Naive B cell (primary cell): ENCODE data around the gene KMT2A. TPM values are rescaled to one million over a fixed set of nuclear protein-coding genes. Genes with fewer than 3 reads are reported as not detected.
"Not testable (repeated sequence)": the region's sequence is repeated elsewhere in the genome, so short reads cannot be mapped to it uniquely, and the experiment has no call there.

Source experiments
- ATAC-seq, 2 donors: fragments of 150-1000 bp; cut with Tn5 transposase; 2 replicates each; pipeline ENCODE4 v1.10.0; 2021; ENCODE audit warnings: low read depth in 2 of 2, mild to moderate bottlenecking in 2 of 2, moderate library complexity in 2 of 2
- DNase-seq: peaks from one replicate; pipeline ENCODE4 v3.0.0; 2022
- H3K27ac Mint-ChIP-seq, 6 donors: one replicate each; pipeline ENCODE4 v1.8.0; 2020 to 2022; ENCODE audit warnings: mild to moderate bottlenecking in 6 of 6, mixed read lengths in 6 of 6, moderate library complexity in 5 of 6, inconsistent platforms in 2 of 6
- H3K27me3 Mint-ChIP-seq, 3 donors: one replicate each; pipeline ENCODE4 v1.8.0; 2021 to 2022; ENCODE audit warnings: mixed read lengths in 3 of 3, mild to moderate bottlenecking in 1 of 3
- H3K36me3 Mint-ChIP-seq, 2 donors: one replicate each; pipeline ENCODE4 v1.8.0; 2020 to 2022; ENCODE audit warnings: mixed read lengths in 2 of 2, inconsistent platforms in 1 of 2, mild to moderate bottlenecking in 1 of 2
- H3K4me1 Mint-ChIP-seq, 3 donors: one replicate each; pipeline ENCODE4 v1.8.0; 2020 to 2022; ENCODE audit warnings: mixed read lengths in 3 of 3, inconsistent platforms in 1 of 3, mild to moderate bottlenecking in 1 of 3, moderate library complexity in 1 of 3
- H3K4me3 Mint-ChIP-seq, 8 donors: one replicate each; pipeline ENCODE4 v1.8.0; 2020 to 2022; ENCODE audit warnings: mild to moderate bottlenecking in 8 of 8, mixed read lengths in 8 of 8, moderate library complexity in 8 of 8, inconsistent platforms in 2 of 8
- H3K9me3 Mint-ChIP-seq, 7 donors: one replicate each; pipeline ENCODE4 v1.8.0; 2020 to 2022; ENCODE audit warnings: mixed read lengths in 7 of 7, mild to moderate bottlenecking in 5 of 7, inconsistent platforms in 2 of 7, moderate library complexity in 1 of 7
- polyA plus RNA-seq, 6 donors: library from polyadenylated mRNA; unstranded; fragments of 300-500 nt; fragmentation: Illumina TruSeq; gene quantifications; one replicate each; pipeline ENCODE4 v1.2.3, GENCODE V29; 2021; ENCODE audit warnings: low read depth in 6 of 6

The KMT2A gene
- polyA plus RNA-seq: 10 to 100 TPM in 5 of 6 donors, 1 to 10 TPM in 1; 5.2 to 42.2 (median 17.1) TPM

DNA sequence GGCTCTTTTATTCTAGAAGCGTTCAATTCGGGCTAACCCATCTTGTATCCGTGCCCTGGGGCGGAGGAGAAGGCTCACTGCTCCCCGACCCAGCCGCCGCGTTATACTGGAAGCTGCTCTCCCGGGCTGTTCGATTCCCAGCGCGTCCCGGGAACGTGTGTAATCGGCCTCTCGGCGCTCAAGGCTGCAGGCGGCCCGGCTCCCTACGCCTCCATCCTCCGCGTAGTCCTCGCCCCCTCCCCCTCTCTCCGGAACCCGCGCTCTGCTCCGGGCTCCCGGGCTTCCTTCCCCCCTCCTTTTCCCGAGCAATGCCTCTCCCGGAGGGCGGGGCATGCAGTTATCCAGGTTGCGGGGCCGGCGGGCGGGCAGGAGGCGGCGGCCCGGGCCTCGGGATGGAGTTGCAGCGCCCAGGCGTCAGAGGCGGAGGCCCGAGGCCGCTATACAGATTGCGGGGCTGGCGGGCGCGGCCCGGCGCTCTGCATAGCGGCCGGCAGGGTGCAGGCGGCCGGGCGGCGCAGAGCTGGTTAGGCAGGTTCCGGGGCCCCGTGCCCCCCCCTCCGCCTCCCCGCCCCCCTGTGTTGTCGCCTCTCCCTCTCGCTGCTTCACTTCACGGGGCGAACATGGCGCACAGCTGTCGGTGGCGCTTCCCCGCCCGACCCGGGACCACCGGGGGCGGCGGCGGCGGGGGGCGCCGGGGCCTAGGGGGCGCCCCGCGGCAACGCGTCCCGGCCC, at the start of gene KMT2A:
Gene KMT2A, plus strand, starts transcription at position 600 of the 732 bp plus-strand sequence. Its CDS starts 21 bp downstream, at position 621.
- peak; percentile 94 for DNase-seq
- Mint-ChIP-seq H3K27ac (peak within 1 kb of the TSS; percentile 92 to 99 (median 98)), H3K27me3 (no peaks in the 10 kb centered on the region), H3K36me3 (no peaks in the 10 kb centered on the region), H3K9me3 (no peaks in the 10 kb centered on the region), H3K4me1 (peaks cover 47 to 53% (median 48%) of the 10 kb centered on the region in 3 donors), H3K4me3 (peak within 1 kb of the TSS; percentile 95 to 99 (median 97))
- ATAC-seq: peak; percentile 55 to 63

- no peaks in the 10 kb centered on the region for H3K27me3 Mint-ChIP-seq
- no peak overlapping the region for H3K4me3 Mint-ChIP-seq
- DNase-seq (no peak), ATAC-seq (no peak)
- H3K27ac Mint-ChIP-seq: peak overlapping the region in 5 of 6 donors; percentile 5 to 96 (median 46)
- H3K36me3 Mint-ChIP-seq: peaks cover 19 to 20% of the 10 kb centered on the region in 2 donors
- H3K9me3 Mint-ChIP-seq: no peaks in the 10 kb centered on the region
- H3K4me1 Mint-ChIP-seq: peaks cover 13 to 26% (median 18%) of the 10 kb centered on the region in 3 donors
Measured at GRCh38 chr11:118396097-118396501, 40.2 kb upstream of the KMT2A start.

- H3K27ac Mint-ChIP-seq: peak overlapping the region in 3 of 6 donors; percentile 56 to 96 (median 78)
- DNase-seq: no peak
- H3K27me3 Mint-ChIP-seq: no peaks in the 10 kb centered on the region
- no peak for ATAC-seq
- no peak overlapping the region for H3K4me3 Mint-ChIP-seq
- H3K4me1 Mint-ChIP-seq: peaks cover 21 to 37% (median 31%) of the 10 kb centered on the region in 3 donors
- peaks cover 14 to 16% of the 10 kb centered on the region in 2 donors for H3K36me3 Mint-ChIP-seq
- no peaks in the 10 kb centered on the region for H3K9me3 Mint-ChIP-seq
Measured at GRCh38 chr11:118397448-118397847, 38.8 kb upstream of the KMT2A start.

GRCh38 chr11:118398791-118399559, 37.3 kb upstream of the KMT2A start:
- Mint-ChIP-seq H3K27me3 (no peaks in the 10 kb centered on the region), H3K9me3 (no peaks in the 10 kb centered on the region), H3K4me1 (peaks cover 25 to 45% (median 38%) of the 10 kb centered on the region in 3 donors), H3K36me3 (peaks cover 11 to 14% of the 10 kb centered on the region in 2 donors), H3K27ac (peak overlapping the region; percentile 56 to 99 (median 98)), H3K4me3 (peak overlapping the region in 7 of 8 donors; percentile 22 to 100 (median 98))
- DNase-seq (peak; percentile 53), ATAC-seq (peak; percentile 69 to 80)

DNA sequence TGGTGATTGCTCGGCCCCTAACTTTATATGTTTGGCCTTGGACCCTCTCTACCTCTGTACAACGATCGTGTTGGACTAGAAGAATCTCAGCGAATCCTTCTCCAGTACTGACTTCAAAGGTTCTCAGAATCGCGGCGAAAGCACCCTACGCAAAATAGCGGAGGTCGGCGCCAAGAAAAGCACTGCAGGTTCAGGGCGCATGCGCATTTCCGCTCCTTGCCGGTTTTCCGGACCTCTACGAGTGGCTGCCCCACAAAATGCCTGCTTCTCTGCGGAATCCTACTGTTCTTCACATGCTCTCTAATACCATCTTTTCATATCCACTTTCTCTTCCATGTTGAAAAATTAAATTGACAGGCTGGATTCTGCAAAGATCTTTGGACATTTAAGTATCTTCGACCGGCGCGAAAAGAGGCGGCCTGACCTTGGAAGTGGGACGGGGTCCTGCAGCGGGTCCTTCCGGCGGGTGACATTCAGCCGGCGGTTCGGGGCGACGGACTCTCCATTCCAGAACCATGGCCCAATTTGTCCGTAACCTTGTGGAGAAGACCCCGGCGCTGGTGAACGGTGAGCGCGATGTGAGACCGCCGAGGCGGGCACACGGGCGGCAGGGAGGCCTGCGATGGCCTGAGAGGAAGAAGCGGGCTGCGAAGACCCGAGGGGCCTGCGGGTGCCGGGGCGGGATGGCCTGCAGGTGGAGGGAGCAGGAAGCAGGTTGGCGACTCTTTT, 35.0 kb upstream of the KMT2A start, which contains the start of gene ATP5MG:
Gene ATP5MG, plus strand, starts transcription at position 456 of the 729 bp plus-strand sequence. Its CDS starts 60 bp downstream, at position 516.
- Mint-ChIP-seq H3K27ac (peak within 1 kb of the TSS; percentile 96 to 100 (median 99)), H3K9me3 (no peaks in the 10 kb centered on the region), H3K27me3 (no peaks in the 10 kb centered on the region), H3K4me1 (peaks cover 39 to 57% (median 49%) of the 10 kb centered on the region in 3 donors), H3K36me3 (peaks cover 6% of the 10 kb centered on the region in 2 donors), H3K4me3 (peak within 1 kb of the TSS; percentile 91 to 100 (median 99))
- peak; percentile 90 for DNase-seq
- ATAC-seq: peak; percentile 63 to 73

DNA sequence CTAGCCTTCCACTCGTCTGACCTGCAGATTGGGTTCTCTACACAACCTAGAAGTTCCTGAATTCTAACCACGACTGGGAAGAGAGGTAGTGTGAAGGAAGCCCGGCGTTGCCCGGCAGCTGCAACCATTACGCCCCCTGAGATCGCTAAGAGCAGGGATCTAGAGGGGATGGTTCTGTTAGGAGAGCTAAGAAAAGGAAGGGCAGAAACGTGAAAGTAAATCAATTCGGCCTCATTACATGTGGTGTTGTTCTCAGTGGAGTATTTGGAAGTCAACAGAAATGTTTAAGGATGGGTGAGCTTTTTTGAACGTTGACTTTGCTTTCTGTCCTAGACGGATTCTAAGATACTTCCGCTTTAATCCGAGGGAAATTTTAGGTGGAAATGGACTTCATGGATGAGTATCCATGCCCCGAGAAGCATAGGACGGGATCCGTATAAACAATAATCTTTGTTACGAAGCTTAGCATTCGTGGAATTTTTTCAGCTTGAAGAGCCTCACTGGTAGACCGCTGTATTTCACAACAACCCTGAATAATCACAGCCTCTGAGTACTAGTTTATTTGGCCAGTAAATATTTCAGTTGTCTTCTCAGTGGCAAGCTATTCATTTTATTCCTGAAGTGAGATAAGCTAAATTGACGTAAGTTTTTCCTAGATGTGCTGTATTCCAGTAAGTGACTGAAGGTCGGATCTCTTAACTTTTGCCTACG, 34.3 kb upstream of the KMT2A start:
- peak overlapping the region; percentile 91 to 100 (median 99) for H3K4me3 Mint-ChIP-seq
- no peaks in the 10 kb centered on the region for H3K27me3 Mint-ChIP-seq
- H3K27ac Mint-ChIP-seq: peak overlapping the region; percentile 96 to 100 (median 99)
- H3K9me3 Mint-ChIP-seq: no peaks in the 10 kb centered on the region
- ATAC-seq (no peak), DNase-seq (no peak)
- H3K36me3 Mint-ChIP-seq: no peaks in the 10 kb centered on the region
- peaks cover 39 to 57% (median 49%) of the 10 kb centered on the region in 3 donors for H3K4me1 Mint-ChIP-seq

- H3K36me3 Mint-ChIP-seq, H3K27me3 Mint-ChIP-seq, DNase-seq, H3K9me3 Mint-ChIP-seq, ATAC-seq: not testable (repeated sequence)
- H3K27ac Mint-ChIP-seq: peak overlapping the region in 4 of 6 donors; percentile 86 to 100 (median 95)
- peaks cover 39 to 57% (median 49%) of the 10 kb centered on the region in 3 donors for H3K4me1 Mint-ChIP-seq
- H3K4me3 Mint-ChIP-seq: peak overlapping the region; percentile 91 to 100 (median 99)
Measured at GRCh38 chr11:118402594-118402993, 33.7 kb upstream of the KMT2A start.

- peaks cover 0 to 4% of the 10 kb centered on the region in 2 donors for H3K36me3 Mint-ChIP-seq
- DNase-seq (no peak), ATAC-seq (no peak)
- H3K4me1 Mint-ChIP-seq: peaks cover 35 to 42% (median 42%) of the 10 kb centered on the region in 3 donors
- H3K27me3 Mint-ChIP-seq: no peaks in the 10 kb centered on the region
- peak overlapping the region in 5 of 6 donors; percentile 2 to 98 (median 67) for H3K27ac Mint-ChIP-seq
- H3K9me3 Mint-ChIP-seq: no peaks in the 10 kb centered on the region
- peak overlapping the region in 1 of 8 donors; percentile 72 for H3K4me3 Mint-ChIP-seq
Measured at GRCh38 chr11:118406599-118407166, 29.6 kb upstream of the KMT2A start.

GRCh38 chr11:118410055-118410745, 26.1 kb upstream of the KMT2A start:
- Mint-ChIP-seq H3K27me3 (no peaks in the 10 kb centered on the region), H3K9me3 (no peaks in the 10 kb centered on the region), H3K4me3 (peak overlapping the region in 2 of 8 donors; percentile 10 to 17), H3K27ac (peak overlapping the region in 3 of 6 donors; percentile 43 to 72 (median 69)), H3K4me1 (peaks cover 16 to 25% (median 19%) of the 10 kb centered on the region in 3 donors), H3K36me3 (peaks cover 0 to 4% of the 10 kb centered on the region in 2 donors)
- DNase-seq (no peak), ATAC-seq (no peak)

- Mint-ChIP-seq H3K4me1 (peaks cover 13 to 25% (median 15%) of the 10 kb centered on the region in 3 donors), H3K4me3 (no peak overlapping the region)
Measured at GRCh38 chr11:118411530-118411929, 24.8 kb upstream of the KMT2A start.

DNA sequence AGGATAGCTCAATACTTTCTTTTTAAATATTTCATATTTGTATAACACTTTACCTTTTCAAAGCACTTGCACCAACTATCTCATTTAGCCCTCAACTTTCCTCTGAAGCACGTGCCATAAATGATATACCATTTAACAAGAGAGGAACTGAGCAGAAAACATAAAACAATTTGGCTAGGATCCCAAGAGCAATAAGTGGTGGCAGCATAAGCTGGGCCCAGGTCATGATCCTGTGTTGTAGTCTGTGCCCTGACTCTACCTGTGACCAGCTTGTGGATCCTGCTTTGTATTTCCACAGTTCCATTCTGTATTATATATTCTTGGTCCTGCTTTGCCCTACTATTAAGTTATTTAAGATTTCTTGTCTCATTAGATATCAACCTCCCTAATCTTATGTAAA, 23.4 kb upstream of the KMT2A start:
- Mint-ChIP-seq H3K27ac (no peak overlapping the region), H3K36me3 (peaks cover 0 to 4% of the 10 kb centered on the region in 2 donors), H3K27me3 (no peaks in the 10 kb centered on the region), H3K9me3 (no peaks in the 10 kb centered on the region), H3K4me1 (peaks cover 13 to 25% (median 15%) of the 10 kb centered on the region in 3 donors), H3K4me3 (no peak overlapping the region)
- ATAC-seq (no peak), DNase-seq (no peak)

More at GRCh38 chr11:118411530-118411929, 24.8 kb upstream of the KMT2A start:
- no peaks in the 10 kb centered on the region for H3K27me3 Mint-ChIP-seq
- DNase-seq (no peak), ATAC-seq (no peak)
- H3K9me3 Mint-ChIP-seq: no peaks in the 10 kb centered on the region
- H3K27ac Mint-ChIP-seq: peak overlapping the region in 1 of 6 donors; percentile 29
- H3K36me3 Mint-ChIP-seq: peaks cover 0 to 4% of the 10 kb centered on the region in 2 donors
